Right forelimb (tissue), 1 donor: Measurements from ENCODE around the gene COG8.
"Not testable (repeated sequence)": the region's sequence is repeated elsewhere in the genome, so short reads cannot be mapped to it uniquely, and the experiment has no call there.

Experiments
- DNase-seq: peaks from one replicate; pipeline ENCODE4 v3.0.0-alpha.2; 2018

Gene COG8

DNA sequence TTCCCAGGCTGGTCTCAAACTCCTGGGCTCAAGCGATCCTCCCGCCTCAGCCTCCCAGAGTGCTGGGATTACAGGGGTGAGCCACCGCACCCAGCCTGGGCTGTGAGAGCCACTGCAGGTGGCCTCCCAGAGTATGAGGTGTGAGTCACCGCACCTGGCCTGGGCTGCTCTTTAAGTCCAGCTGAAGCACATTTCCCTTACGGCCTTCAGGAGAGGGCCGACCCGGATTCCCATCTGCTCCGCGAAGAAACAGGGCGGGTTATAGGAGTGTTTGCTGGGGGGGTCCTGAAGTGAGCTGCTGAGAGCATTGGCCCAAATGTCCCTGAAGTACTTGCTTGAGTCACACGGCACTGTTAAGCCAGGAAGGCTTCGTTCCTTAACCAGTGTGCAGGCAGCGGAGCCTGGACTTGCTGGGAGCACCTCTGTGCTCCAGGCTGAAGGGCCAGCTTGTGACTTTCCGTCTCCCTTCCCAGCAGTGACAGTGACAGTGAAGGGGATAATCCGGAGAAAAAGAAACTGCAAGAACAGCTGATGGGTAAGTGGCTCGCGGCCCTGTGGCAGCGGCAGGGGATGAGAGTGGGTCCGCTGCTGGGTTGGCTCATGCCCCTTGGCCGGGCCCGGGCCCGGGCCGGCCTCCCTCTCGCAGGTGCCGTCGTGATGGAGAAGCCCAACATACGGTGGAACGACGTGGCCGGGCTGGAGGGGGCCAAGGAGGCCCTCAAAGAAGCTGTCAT lies 21.0 kb downstream of the COG8 start:
- DNase-seq: no peak

DNA sequence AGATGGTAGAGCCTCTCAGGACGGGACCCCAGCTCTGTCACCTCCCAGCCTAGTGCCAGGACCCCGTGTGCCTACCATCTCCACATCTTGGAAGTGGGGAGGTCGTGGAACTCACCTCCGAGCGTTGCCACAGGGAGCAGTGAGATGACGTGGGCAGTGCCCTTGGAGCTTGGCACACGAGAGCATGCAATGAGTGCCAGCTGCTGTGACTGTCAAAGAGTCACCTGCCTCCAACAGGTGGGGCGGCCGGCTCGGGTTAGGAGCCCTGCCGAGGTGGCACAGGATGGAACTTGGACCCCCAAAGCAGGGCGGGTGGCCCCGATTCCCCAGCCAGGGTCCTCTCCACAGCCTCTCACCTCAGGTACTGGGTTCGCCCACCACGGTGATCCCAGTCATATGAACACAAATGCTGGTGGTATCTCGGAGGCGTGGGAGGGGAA lies 22.7 kb downstream of the COG8 start:
- no peak for DNase-seq

DNA sequence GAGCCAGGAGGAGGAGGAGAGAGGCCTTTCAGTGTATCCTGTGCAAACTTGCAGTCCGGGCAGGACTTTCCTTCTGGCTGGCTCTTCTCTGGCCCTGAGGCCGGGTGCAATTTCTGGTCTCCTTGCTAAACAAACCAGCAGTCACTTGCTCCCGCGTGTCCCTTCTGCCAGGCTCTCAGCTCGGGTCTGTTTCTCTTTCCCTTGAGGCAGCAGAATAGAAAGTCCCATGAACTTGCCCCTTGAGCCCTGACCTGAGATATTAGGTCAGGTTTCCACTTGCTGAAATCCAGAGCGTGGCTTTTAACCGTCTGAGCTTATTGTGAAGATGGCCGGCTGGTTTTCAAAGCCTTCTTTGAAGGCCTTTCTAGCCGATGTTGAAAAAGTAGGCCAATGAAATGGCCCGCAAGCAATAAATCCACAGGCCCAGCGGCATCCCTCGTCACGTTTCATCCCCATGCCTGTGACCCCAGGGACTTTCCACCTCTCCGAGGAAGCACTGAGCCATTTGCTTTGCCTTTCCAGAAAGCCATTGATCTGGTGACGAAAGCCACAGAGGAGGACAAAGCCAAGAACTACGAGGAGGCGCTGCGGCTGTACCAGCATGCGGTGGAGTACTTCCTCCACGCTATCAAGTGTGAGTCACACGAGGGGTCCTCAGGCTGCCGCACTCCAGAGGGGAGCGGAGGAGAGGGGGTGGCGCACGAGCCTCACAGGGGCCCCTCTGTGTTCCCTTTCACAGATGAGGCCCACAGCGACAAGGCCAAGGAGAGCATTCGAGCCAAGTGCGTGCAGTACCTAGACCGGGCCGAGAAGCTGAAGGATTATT lies 23.7 kb downstream of the COG8 start:
- DNase-seq: no peak

DNA sequence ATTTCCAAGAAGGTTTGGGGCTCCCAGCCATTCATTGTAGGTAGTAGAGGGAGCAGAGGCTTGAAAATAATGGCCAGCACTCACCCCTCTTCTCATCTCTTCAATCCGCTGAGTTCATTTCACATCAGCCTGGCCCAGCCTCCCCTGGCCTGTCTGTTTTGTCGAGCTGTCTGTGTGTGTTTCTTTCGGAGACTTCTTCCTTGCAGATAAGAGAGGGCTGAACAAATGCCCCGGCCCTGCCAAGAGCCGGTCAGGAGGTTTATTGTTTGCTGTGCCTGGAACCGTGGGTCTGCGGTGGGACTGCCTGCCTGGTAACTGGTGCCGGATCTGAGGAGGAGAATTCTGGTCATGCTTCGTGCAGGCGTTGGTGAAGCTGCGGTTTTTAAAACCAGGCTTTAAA lies 24.8 kb downstream of the COG8 start:
- DNase-seq: no peak

DNA sequence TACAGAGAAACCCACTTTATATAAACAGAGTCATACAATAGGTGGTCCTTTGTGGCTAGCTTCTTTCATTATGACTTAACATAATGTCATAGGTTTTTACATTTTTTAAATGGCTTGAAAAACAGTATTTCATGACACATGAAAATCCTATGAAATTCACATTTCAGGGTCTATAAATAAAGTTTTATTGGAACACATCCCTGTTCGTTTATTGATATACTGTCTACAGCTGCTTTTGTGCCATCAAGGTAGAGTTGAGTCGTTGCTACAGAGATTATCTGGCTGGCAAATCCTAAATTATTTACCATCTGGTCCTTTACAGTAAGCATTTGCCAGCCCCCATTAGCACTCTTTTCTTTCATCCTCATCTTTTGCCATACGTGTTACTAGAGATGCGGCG lies 25.9 kb downstream of the COG8 start:
- no peak for DNase-seq

DNA sequence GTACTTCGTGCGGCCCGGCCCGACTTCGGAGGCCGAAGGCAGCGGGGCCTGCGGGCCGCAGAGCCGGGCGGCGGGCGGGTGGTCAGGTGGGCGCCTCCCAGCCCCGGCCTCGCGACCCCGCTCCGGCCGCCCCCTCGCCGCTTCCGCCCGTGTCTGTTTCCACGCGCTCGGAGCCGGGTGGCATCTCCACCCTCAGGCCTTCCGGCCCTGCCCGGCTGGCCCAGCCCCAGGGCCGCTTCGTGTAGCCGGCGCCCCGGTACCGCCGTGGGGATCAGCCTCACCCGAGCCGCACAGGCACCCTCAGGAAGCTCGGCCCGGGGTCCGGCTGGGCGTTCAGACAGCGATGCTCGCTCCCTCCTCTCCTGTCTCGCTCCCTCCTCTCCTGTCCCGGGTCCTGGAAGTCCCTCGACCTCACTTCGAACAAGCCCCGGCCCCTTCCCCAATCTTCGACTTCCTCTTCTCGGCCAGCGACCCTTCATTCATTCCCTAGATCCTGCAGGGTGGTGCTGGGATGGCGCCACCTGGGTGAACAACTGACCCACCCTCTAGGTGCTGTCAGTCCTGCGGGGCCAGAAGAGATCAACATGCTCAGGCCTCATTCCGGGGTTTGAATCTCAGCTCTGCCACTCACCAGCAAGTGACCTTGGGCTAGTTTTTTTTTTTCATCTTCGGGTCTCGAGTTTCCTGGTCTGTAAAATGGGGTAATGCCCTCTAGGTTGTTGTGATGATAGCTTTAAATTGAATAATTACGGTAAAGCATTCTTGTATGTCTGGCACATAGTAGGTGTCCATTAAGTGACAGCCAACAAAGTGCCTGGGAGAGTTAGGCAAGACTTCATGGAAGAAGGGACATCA lies 27.6 kb downstream of the COG8 start:
- no peak for DNase-seq

DNA sequence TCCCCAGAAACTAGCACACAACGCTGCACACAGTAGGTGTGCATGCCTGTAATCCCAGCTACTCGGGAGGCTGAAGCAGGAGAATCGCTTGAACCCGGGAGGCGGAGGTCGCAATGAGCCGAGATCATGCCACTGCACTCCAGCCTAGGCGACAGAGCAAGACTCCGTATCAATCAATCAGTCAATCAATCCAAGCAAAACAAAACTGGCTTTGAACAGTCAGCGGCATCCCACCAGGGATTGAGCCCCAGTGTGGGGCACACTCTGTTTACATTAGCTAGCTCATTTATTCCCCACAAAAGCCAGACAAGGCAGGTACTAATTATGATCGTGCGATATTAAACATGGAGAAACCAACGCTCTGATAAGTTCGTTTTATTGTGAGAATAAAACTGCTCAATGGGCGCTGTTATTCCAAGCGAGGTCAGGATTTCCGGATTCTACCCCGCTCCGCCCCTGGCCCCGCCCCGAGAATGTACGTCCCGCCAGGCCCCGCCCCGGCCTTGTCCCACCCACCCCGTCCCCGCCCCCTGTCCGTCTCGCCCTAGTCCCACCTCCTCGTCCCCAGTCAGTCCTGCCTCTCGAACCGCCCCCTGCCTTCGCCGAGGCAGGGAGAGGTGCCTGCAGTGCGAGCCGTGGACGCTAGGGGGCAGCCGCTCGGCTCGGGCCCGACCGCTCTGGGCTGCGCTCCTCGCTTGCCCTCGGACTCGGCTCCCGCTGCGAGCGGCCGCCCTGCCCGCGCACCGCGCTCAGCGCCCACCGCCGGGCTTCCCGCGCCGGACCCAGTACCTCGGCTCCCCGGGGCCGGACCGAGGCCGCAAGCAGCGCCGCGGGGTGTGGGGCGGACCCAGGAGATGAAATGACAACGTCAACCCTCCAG lies 28.5 kb downstream of the COG8 start, which contains the start of gene VPS4A:
VPS4A (plus strand) TSS at position 698 of the 880 bp plus-strand sequence; CDS start at position 860, 162 bp downstream.
- peak; percentile 99 for DNase-seq

DNA sequence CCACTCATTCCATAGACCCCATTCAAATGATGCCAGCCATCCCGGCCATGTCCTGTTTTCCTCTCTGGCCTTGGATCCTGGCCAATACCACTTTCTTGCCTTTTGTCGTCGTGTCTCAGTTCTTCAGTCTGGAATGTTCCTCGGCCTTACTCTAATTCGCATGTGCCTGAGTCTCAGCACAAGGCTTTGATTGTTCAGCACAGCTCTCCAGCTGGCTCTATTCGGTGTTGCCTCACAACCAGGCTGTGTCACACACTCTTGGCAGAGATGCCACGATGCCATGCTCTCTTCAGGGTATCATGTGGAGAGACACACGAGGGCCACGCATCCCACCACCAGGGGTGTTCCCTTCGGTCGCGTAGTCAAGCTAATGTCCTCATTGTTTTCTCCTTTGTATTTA lies 30.0 kb downstream of the COG8 start:
- no peak for DNase-seq

DNA sequence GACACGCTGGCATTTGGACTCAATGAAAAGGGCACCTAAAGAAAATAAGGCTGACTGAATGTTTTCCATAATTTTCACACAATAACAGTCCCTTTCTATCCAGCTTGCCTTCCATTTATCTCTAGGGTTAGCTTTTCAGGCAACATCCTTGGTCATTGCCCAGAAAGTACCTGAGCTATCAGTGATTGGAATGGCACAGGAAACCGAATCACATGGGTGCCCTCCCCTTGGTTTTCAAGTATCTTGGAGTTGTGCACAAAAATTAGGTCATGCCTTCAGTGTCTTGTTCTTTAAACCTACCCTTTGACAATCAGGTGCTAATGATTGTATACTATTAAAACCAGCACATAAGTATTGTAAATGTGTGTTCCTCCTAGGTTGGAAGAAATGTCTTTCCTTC lies 31.5 kb downstream of the COG8 start:
- DNase-seq: no peak

DNA sequence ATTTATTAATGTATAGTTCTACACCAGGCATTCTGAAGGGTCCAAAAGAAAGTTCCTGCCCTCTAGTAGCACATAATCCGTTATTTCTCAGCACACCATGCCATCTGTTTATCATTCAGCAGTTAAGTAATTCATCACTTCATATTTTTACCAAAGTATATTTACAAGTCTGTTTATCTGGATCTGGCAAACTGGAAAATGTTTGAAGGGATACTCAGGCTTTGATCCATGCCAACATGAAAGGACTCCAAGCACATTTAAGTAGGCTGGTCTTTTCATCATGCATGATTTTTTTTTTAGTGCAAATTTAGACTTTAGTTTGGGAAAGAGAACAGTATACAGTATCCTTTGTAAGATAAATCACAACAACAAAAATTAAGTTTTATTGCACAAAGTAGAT lies 32.3 kb downstream of the COG8 start:
- DNase-seq: no peak

DNA sequence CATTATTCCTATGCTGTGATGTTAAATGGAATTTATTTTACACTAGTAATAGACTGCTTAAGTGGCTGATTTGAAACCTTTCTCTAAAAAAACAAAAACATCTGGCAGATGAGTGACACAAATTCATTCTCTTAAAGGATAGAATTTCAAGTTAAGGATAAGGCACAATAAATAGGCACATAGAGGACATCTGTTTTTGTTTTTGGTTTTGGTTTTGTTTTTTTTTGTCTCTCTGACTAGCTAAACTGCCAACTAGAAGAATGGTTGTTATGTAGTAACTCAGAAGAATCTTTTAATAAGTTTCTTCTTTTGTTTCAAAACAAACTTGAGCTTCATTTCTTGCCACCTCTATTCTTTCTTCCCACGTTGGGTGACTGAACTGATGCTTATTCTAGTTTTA lies 33.3 kb downstream of the COG8 start:
- no peak for DNase-seq

DNA sequence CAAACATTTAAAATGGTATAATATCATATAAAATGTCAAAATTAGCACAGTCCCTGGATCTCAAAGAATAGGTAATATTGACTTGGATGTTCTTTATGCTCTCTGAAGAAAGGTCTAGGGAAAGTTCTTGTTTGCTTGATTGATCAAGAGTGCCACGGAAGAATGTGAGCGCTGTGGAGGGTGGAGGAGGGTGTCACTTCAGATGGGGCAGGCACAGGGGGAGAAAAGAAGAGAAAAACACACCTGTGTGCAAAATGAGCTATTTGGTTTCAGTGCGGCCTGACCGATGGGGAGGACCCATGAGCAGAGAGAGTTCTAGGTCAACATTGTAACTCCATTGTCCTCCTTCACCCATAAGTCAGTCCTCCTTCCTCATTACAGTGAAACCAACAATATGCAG lies 37.1 kb downstream of the COG8 start:
- DNase-seq: no peak

DNA sequence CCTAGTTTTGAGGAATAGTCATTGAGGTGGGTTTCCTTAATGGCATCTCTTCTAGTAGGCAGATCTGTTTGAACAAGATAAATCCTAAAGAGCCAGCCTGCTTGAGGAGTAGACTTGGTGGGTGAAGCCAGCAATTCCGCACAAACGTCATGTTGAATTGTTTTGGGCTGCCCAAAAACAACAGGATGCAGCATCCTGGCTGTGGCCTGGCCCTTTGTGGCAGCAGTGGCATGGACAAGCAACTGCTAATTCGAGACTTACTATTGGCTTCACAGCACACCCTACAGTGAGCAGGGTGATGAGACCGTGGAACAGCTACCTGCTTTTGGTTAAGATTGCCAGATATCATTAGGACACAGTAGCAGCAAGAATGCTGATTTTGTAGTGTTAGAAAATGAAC lies 37.5 kb downstream of the COG8 start:
- DNase-seq: no peak

DNA sequence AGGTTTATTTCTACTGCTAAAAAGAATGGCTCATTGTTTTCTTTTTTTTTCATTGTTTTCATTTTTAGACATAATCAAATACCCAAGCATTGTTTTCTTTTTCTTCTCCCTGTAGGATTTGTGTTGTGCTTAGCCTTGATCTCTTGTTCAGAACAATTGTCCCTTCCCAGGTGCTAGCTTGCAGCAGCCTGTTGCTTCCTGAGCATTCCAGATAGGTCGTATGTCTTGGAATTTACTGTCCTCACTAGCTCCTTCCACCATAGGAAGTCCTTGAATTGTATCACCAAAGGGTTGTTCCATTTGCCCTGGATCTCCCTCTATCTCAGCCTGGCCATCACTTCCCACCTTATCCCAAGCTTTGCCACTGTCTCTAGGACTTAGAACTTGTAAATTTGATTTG lies 38.2 kb downstream of the COG8 start:
- no peak for DNase-seq

DNA sequence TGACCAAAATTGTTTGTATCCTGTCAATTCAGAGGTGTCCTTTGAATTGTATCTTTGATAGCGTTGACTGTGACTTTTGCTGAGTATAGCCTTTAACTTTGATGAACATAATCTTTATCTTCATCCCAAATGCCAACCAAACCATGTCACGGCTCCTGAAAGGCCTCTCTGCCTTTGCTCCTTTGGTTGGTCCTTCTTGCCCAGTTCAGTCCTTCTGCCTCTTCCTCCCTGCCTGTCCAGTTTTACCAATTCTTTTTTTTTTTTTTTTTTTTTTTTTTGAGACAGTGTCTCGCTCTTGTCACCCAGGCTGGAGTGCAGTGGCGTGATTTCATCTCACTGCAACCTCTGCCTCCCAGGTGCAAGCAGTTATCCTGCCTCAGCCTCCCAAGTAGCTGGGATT lies 41.1 kb downstream of the COG8 start:
- no peak for DNase-seq

DNA sequence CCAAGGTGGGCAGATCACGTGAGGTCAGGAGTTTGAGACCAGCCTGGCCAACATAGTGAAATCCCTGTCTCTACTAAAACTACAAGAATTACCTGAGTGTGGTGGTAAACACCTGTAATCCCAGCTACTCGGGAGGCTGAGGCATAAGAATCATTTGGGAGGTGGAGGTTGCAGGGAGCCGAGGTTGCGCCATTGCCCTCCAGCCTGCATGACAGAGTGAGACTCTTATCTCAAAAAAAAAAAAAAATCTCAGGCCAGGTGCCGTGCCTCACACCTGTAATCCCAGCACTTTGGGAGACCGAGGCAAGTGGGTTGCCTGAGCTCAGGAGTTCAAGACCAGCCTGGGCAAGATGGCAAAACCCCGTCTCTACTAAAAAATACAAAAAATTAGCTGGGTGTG lies 42.6 kb downstream of the COG8 start:
- DNase-seq: not testable (repeated sequence)

DNA sequence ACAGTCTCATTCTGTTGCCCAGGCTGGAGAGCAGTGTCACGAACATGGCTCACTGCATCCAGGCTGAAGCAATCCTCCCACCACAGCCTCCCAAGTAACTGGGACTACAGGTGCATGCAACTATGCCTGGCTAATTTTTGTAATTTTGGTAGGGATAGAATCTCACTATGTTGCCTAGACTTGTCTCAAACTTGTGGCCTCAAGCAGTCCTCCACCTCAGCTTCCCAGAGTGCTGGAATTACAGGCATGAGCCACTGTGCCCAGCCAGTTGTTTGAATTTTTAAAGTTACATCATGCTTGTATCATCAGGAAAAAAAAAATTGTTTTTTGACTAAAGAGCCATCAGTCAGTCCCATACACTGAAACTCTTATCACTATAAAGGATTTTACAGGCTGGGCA lies 45.3 kb downstream of the COG8 start:
- no peak for DNase-seq

DNA sequence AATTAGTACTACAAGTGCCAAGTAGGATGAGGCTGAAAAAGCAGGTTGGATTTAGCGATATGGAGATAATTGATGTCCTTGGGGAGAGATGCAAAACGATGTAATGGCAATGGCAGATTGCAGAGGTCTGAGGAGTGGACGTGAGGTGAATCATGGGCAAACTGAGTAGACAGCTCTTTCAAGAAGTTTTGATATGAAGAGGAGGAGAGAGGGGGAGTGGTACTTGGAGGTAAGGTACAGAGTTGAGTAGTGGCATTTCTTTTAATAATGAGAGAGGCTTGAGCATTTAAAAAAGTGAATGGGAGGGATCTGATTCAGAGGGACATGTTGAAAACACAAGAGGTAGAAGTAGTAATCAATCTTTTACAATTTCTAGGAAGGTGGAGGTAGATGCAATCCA lies 46.0 kb downstream of the COG8 start:
- DNase-seq: no peak

DNA sequence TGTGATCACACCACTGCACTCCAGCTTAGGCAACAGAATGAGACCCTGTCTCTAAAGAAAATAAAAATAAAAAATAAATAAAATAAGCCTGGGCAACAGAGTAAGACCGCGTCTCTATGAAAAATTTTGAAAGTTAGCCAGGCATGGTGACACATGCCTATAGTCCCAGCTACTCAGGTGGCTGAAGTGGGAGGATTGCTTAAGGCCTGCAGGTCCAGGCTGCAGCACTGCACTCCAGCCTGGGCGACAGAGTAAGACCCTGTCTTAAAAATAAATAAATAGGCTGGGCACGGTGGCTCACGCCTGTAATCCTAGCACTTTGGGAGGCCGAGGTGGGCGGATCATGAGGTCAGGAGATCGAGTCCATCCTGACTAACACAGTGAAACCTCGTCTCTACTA lies 47.7 kb downstream of the COG8 start:
- DNase-seq: not testable (repeated sequence)

DNA sequence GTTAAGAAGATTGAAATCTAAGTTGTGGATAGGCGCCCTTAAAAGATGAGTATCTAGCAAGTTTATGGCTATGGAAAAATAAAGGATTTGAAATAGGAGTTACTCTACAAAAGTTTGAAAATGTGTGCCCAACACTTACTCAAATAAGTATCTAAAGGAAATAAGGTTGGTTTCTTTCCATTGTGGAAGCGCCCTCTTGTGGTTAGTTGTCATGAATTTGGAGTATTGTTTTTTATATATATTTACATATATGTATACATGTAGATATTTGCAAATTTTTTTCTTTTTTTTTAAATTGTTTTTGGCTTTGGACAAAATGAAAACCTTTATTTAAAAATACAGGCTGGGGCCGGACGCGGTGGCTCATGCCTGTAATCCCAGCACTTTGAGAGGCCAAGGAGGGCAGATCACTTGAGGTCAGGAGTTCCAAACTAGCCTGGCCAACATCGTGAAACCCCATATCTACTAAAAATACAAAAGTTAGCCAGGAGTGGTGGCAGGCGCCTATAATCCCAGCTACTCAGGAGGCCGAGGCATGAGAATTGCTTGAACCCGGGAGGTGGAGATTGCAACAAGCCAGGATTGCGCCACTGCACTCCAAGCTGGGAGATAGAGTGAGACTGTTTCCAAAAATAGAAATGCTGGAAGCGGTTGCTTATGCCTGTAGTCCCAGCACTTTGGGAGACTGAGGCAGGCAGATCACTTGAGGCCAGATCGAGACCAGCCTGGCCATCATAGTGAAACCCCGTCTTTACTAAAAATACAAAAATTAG lies 52.2 kb downstream of the COG8 start:
- DNase-seq: no peak

DNA sequence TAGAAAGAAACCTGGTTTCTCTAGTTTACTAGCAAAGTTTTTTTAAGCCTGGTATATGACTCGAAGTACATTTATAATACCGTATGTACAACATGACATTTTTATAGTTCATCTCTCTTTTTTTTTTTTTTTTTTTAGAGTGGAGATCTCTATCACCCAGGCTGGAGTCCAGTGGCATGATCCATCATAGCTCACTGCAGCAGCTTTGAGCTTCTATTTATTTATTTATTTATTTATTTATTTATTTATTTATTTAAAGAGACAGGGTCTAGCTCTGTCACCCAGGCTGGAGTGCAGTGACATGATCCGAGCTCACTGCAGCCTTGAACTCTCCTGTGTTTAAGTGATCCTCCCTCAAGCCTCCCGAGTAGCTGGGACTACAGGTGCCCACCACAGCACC lies 54.1 kb downstream of the COG8 start:
- DNase-seq: no peak

DNA sequence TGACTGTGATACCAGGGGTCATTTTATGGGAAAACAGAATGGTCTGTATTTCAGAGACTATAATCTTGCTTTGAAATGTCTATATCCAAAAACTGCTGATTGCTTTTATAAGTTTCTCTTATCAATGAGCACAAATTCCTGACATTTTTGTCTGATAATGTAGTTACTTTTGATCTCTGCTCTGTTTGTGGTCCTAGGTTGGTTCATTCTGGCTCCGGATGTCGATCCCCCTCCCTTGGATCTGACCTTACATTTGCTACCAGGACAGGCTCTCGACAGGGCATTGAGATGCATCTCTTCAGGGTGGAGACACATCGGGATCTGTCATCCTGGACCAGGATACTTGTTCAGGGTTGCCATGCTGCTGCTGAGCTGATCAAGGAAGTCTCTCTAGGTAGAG lies 55.5 kb downstream of the COG8 start:
- DNase-seq: no peak
